Measurements from ENCODE around the gene VWF. TPM values are rescaled to one million over a fixed set of nuclear protein-coding genes. Genes with fewer than 3 reads are reported as not detected.

VWF gene
- total RNA-seq, 4 donors from 2014 or later = 78.8 to 118 (median 101) TPM

DNA sequence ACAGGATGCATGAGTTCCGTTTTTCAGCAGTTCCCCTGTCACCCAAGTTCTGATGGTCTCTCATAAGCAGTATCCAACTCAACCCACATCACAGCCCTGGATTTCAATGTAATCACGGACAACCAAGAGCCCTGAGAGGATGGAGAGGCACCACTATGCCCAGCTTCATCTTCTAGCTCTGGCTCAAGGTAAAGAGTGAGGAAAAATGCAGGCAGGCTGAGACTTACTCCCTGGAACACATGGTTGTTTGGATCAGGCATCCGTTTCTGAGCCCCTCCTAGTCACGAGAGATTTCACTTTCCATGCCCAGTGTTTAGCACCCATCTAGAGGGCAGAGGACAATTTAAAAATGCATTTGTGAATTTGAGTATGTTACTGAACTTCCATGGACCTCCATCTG is 224.4 kb downstream of the VWF start:
- DNase-seq = no peak
- TF ChIP-seq, protein P1, sequence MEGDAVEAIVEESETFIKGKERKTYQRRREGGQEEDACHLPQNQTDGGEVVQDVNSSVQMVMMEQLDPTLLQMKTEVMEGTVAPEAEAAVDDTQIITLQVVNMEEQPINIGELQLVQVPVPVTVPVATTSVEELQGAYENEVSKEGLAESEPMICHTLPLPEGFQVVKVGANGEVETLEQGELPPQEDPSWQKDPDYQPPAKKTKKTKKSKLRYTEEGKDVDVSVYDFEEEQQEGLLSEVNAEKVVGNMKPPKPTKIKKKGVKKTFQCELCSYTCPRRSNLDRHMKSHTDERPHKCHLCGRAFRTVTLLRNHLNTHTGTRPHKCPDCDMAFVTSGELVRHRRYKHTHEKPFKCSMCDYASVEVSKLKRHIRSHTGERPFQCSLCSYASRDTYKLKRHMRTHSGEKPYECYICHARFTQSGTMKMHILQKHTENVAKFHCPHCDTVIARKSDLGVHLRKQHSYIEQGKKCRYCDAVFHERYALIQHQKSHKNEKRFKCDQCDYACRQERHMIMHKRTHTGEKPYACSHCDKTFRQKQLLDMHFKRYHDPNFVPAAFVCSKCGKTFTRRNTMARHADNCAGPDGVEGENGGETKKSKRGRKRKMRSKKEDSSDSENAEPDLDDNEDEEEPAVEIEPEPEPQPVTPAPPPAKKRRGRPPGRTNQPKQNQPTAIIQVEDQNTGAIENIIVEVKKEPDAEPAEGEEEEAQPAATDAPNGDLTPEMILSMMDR (IDR thresholded peaks at IDR 0.05 in 4 of 5, conservative IDR thresholded peaks at IDR 0.05 in 1 of 5) = no peak
- no peak for TF ChIP-seq POLR2A (IDR thresholded peaks at IDR 0.05)
- ATAC-seq = no peak
- no peaks in the 10 kb centered on the region for H3K36me3 ChIP-seq
- H3K27ac ChIP-seq = no peak overlapping the region
- H3K27me3 ChIP-seq = no peaks in the 10 kb centered on the region
- no peak overlapping the region for H3K4me3 ChIP-seq
- H3K9me3 ChIP-seq = no peaks in the 10 kb centered on the region
- intact Hi-C loops (cut with DNase I; ENCODE audit: low total_unique reads) (no loop called here), in situ Hi-C loops (cut with MboI; ENCODE audit: low sequenced_read_pairs in 4 of 4) (no loop called here)
- H3K4me1 ChIP-seq = no peaks in the 10 kb centered on the region

DNA sequence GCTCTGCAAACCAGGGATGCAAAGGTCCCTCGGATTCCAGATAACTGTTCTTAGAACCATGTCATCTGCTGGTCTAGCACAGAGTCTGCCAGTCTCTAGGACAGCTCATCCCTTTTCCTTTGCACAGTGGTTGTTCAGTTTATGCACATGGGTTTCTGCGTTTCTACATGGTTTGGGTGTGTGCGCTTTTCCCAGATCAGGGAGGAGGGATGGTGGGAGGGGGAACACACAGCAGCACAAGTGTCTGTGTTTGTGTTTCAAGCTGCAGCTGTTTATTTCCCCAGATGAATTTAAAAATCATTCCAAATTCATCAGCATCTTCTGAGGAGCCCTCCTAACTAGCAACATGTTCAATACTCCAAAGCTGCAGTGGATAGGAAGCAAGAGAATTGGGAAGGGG is 224.8 kb downstream of the VWF start:
- DNase-seq (no peak), ATAC-seq (no peak)
- Histone ChIP-seq H3K36me3 (no peaks in the 10 kb centered on the region), H3K4me1 (no peaks in the 10 kb centered on the region), H3K27me3 (no peaks in the 10 kb centered on the region), H3K27ac (no peak overlapping the region), H3K9me3 (no peaks in the 10 kb centered on the region), H3K4me3 (no peak overlapping the region)
- intact Hi-C loops (cut with DNase I; ENCODE audit: low total_unique reads) = no loop called here
- TF ChIP-seq, protein P1 (IDR thresholded peaks at IDR 0.05 in 4 of 5, conservative IDR thresholded peaks at IDR 0.05 in 1 of 5) = no peak
- TF ChIP-seq POLR2A (IDR thresholded peaks at IDR 0.05) = no peak
- in situ Hi-C loops (cut with MboI; ENCODE audit: low sequenced_read_pairs in 4 of 4) = no loop called here

DNA sequence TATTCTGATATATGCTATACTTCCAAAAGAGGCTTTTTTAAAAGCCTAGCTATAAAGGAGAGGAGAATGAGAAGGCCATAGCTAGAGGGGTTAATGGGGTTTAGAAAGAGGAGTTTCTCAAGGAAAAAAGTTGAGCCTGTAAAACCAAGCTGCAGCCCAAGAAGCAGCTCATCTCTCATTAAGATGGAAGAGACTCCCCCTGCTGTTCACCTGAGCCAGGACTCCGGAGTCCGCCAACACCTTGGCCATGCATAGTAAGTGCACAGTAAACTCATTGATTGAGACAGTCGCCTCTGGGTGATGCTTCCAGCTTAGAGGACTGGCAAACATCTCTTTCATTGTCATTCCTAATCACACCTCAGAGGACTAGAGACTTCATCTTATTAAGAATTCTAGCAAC is 225.6 kb downstream of the VWF start:
- Histone ChIP-seq H3K4me1 (no peaks in the 10 kb centered on the region), H3K9me3 (no peaks in the 10 kb centered on the region), H3K36me3 (no peaks in the 10 kb centered on the region), H3K4me3 (no peak overlapping the region), H3K27ac (no peak overlapping the region), H3K27me3 (no peaks in the 10 kb centered on the region)
- no peak for DNase-seq
- intact Hi-C loops (cut with DNase I; ENCODE audit: low total_unique reads) = no loop called here
- ATAC-seq = no peak
- in situ Hi-C loops (cut with MboI; ENCODE audit: low sequenced_read_pairs in 4 of 4) = no loop called here
- TF ChIP-seq POLR2A (IDR thresholded peaks at IDR 0.05) = no peak
- TF ChIP-seq, protein P1 (IDR thresholded peaks at IDR 0.05 in 4 of 5, conservative IDR thresholded peaks at IDR 0.05 in 1 of 5) = no peak

Other genes starting within 250 kb of the VWF start
- 1 to 10 TPM; 2.0 to 9.8 (median 4.9) TPM for gene ANO2, start 179.4 kb downstream of the VWF start, total RNA-seq
- gene CD9, start 75.7 kb upstream of the VWF start, total RNA-seq = 10 to 100 TPM; 26.7 to 50.6 (median 48.4) TPM
- gene PLEKHG6, start 186.0 kb upstream of the VWF start, total RNA-seq = under 1 TPM in 1 of 4 donors, not detected in 3; 0.29 TPM
- gene TNFRSF1A, start 217.4 kb upstream of the VWF start, total RNA-seq = 100 to 1,000 TPM; 103 to 220 (median 193) TPM

All from gastrocnemius medialis (tissue), 4 donors.